ENCODE measurements around the gene TMEM212.

The TMEM212 gene

DNA sequence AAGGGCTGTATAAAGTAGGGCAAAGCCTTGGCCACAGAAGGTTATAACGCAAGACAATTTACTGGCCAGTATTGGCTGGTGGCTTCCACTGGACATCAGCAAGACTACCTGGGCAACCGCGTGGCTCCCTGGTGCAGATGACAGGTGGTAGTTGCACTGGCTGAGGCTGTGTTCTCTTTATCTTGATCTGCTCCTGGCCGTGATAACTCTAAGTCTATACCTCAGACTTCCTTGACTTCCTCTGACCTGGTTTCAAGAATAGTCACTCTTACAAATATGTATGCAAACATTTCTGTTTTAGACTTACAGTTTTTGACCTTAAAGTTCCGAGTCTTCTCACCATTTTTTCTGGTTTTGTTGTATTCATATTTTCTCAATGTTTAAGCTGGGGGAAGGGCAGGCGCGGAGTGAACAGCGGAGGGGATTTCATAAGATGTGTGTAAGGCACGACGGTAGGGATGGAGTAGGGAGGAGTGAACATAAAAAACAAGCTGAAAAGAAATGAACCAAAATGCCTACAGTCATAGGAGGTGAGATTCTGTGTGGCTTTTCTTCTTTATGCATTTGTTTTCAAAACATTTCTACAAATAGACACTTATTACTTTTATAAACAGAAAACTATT lies 15.2 kb upstream of the TMEM212 start:
- DNase-seq (ENCODE audit: low read depth), result no peak
- TF ChIP-seq, protein P1, sequence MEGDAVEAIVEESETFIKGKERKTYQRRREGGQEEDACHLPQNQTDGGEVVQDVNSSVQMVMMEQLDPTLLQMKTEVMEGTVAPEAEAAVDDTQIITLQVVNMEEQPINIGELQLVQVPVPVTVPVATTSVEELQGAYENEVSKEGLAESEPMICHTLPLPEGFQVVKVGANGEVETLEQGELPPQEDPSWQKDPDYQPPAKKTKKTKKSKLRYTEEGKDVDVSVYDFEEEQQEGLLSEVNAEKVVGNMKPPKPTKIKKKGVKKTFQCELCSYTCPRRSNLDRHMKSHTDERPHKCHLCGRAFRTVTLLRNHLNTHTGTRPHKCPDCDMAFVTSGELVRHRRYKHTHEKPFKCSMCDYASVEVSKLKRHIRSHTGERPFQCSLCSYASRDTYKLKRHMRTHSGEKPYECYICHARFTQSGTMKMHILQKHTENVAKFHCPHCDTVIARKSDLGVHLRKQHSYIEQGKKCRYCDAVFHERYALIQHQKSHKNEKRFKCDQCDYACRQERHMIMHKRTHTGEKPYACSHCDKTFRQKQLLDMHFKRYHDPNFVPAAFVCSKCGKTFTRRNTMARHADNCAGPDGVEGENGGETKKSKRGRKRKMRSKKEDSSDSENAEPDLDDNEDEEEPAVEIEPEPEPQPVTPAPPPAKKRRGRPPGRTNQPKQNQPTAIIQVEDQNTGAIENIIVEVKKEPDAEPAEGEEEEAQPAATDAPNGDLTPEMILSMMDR (conservative IDR thresholded peaks at IDR 0.05; ENCODE audit: low read depth, low read length), result no peak
- no peak overlapping the region for H3K4me3 ChIP-seq (ENCODE audit: low read length)

GRCh38 chr3:171828902-171829770 lies 14.0 kb upstream of the TMEM212 start:
- TF ChIP-seq, protein P1 (conservative IDR thresholded peaks at IDR 0.05; ENCODE audit: low read depth, low read length), result no peak
- no peak overlapping the region for H3K4me3 ChIP-seq (ENCODE audit: low read length)
- no peak for DNase-seq (ENCODE audit: low read depth)

GRCh38 chr3:171829841-171830517 lies 13.2 kb upstream of the TMEM212 start:
- H3K4me3 ChIP-seq (ENCODE audit: low read length), result no peak overlapping the region
- DNase-seq (ENCODE audit: low read depth), result no peak

DNA sequence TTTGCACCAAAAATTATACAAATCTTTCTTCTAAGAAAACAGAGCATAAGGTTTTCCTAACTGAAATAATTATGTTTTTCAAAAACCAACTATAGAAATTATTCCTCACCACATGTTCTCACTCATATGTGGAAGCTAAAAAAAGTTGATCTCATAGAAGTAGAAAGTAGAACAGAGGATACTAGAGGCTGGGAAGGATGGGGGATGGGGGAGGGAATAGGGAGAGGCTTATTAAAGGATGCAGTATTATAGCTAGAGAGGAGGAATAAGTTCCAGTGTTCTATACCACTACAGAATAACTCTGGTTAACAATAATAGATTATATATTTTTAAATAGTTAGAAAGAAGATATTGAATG lies 12.7 kb upstream of the TMEM212 start:
- DNase-seq (ENCODE audit: low read depth), result no peak
- TF ChIP-seq, protein P1 (conservative IDR thresholded peaks at IDR 0.05; ENCODE audit: low read depth, low read length), result no peak

More at GRCh38 chr3:171829841-171830517, 13.2 kb upstream of the TMEM212 start:
- TF ChIP-seq, protein P1 (conservative IDR thresholded peaks at IDR 0.05; ENCODE audit: low read depth, low read length), result peak; percentile 83

DNA sequence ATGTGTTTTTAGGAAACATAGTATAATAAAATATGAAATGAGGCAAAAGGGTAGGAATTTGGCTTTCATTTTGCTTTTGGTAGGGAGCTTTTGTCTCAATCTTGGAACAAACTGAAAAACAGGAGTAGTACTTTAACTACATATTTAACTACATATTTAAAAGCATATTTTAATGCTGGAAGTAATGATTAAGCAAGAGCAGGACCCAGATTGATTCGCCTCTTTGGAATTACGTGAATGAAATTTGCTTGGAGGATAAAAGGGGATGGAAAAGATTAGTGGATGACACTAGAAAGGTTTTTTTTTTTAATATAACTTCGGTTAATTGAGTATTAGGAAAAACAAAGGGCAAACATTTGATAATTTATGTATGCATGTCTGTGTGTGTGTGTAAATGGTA lies 11.2 kb upstream of the TMEM212 start:
- H3K4me3 ChIP-seq (ENCODE audit: low read length), result no peak overlapping the region
- TF ChIP-seq, protein P1 (conservative IDR thresholded peaks at IDR 0.05; ENCODE audit: low read depth, low read length), result no peak
- no peak for DNase-seq (ENCODE audit: low read depth)

More for the DNA sequence above, 12.7 kb upstream of the TMEM212 start:
- H3K4me3 ChIP-seq (ENCODE audit: low read length), result no peak overlapping the region

GRCh38 chr3:171832989-171833388 lies 10.2 kb upstream of the TMEM212 start:
- DNase-seq (ENCODE audit: low read depth), result no peak
- no peak overlapping the region for H3K4me3 ChIP-seq (ENCODE audit: low read length)
- TF ChIP-seq, protein P1 (conservative IDR thresholded peaks at IDR 0.05; ENCODE audit: low read depth, low read length), result no peak

Data from retinal pigment epithelial cell (primary cell).